Activated T-cell treated with anti-CD3 and anti-CD28 coated beads, Interleukin-2, amount 50 U/mL, for 48 hours (primary cell): ENCODE measurements around the gene TMEM52.

Experiments used
- DNase-seq, 2 experiments: peaks; one replicate each; pipeline ENCODE4 v3.0.0-alpha.2; 2020

TMEM52 gene

DNA sequence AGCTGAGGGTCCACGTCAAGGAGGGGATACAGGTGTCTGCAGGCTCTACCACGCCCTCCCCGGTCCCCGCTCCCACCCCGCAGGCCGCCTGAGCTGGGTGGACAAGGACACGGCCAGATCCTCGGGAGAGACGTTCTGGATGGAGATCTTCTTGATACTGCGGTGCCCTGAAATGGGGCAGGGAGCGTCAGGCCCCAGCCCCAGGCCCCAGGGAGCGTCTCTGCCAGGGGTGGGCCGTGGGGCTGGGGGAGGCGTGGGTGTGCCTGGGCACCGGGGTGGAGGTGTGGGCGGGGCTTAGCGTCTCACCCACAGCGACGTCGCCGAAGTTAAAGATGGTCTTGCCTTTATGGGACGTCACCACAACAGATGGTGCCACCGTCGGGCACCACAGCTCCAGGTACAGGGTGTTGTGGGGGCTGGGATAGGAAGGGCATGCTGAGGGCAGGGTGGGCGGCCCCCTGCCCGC is 7.3 kb upstream of the TMEM52 start:
- no peak for DNase-seq

DNA sequence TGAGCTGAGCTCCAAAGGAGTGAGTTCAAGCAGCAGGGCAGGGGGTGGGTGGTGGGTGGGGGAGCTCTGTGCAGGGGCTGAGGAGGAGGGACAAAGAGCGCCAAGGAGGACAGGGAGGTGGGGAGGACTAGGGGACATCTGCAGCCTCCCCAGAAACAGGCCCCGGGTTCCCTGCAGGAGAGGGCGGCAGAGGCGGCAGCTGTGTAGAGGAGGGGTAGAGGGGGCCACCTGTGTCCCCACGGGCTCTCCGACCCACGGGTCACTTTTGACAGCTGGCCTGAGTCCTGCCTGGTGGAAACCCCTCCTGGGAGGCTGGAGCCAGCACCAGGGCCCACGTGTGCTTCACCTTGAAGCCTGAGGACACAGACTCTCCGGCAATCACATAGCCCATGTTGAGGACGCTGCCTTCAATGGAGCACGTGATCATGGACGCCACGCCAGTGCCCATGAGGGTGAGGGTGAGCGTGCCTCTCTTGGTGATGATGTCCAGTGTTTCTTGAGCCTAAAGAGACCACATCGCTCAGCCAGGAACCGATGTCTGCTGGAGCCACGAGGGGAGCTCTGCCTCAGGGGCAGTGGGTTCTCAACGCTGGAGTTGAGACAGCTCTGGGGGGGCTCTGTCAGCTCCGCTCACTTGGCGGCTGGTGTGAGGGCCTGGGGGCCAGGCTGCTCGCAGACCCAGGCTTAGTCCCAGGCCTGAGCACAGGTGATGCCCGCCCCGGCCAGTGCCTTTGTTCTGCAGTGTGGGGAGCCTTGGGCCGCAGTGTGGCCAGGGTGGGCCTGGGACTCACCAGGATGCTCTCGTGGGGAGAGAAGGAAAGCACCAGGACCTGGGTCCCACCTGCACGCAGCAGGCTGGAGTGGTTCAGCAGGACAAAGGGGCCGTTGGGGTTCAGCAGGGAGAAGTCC is 6.6 kb upstream of the TMEM52 start:
- DNase-seq, result no peak

- no peak for DNase-seq
Observed at GRCh38 chr1:1924849-1925248, 5.8 kb upstream of the TMEM52 start.

DNA sequence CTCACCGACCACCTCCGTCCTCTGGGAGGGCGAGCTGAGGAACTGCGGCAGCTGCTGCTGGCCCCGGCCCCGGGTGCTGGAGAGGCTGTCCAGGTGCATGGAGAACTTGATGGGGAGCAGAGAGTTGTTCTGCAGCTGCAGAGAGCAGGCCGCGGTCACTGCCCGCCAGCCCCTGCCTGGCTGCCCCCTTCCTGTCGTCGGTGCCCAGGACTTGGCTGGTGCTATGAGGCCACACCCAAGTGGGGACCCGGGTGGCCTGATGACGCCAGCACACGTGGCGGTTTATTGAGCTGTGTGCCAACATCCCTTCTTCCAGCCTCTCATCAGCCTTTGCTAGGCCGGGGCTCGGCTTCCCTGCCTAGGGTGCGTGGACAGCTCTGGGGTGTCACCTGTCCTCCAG is 5.3 kb upstream of the TMEM52 start:
- no peak for DNase-seq

DNA sequence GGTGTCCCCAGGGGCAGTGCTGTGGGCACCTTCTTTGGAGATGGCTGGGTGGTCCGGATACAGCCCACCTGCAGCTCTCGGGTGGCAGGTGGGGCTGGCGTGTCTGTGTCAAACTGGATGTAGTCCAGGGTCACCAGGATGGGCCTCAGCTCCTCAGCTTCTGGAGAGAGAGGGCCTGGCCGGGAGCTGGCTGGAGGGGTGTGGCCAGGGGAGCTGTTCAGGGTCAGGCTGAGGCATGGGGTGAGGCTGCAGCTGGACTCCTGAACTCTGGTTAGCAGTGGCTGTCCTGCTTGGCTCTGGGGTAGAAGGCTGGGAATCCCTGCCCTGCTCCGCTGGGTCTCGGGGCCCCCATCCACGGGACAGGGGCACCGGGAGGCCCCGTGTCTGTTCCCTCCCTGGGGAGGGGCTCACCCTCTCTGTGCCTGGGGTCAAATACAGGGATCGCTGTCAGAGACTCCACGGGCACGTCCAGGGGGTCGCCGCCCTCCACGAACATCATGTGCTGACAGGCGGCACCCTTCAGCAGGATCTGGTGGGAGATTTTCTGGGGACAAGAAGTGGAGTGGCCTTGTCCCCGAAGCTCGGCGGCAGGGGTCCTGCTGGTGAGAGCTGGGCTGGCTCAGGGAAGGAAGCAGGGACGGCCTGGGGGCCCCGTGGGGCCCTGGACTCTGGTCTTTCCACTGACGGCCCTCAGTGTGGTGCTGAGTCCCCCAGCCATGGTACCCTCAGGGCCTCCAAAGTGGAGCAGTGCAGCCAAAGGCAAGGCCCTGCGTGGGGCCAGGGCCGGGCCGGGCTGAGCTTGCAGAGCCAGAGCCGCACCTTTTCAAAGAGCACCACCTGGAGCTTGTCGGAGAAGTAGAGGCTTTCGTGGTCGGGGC is 4.1 kb upstream of the TMEM52 start:
- DNase-seq, result no peak

DNA sequence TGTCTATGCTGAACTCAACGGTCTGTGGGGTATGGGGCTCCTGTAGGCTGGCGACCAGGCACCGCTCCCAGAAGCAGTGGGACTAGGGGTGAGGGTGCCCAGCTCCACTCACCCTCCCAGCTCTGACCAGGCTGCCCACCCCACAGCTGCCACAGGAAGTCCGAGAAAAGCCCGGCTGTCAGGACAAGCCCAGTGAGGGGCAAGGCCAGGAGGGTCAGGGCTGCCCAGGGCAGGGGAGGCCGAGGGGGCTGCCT is 3.5 kb upstream of the TMEM52 start:
- no peak for DNase-seq

- DNase-seq, result no peak
Observed at GRCh38 chr1:1921901-1922701, 3.0 kb upstream of the TMEM52 start.

DNA sequence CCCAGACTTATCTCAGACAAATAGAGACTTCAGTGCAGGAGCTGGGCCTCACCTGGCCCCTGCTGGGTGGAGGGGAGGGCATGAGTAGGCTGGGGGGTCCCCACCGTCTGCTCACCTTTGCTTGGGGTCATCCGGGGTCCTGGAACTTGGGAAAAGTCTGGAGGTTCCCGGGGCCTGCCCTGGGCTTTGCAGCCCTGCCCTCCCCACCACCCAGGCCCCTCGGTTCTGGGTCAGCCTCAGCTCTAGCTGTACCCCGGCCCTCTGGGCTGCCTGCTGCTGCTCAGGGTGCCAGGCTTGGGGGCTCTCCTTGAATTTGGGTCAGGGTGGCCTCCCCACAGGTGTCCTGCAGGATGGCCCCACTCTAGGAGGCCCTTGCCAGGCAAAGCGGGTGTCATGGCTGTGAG is 2.4 kb upstream of the TMEM52 start:
- DNase-seq, result no peak

- DNase-seq, result no peak
Observed at GRCh38 chr1:1920608-1921458, 1.8 kb upstream of the TMEM52 start.

DNA sequence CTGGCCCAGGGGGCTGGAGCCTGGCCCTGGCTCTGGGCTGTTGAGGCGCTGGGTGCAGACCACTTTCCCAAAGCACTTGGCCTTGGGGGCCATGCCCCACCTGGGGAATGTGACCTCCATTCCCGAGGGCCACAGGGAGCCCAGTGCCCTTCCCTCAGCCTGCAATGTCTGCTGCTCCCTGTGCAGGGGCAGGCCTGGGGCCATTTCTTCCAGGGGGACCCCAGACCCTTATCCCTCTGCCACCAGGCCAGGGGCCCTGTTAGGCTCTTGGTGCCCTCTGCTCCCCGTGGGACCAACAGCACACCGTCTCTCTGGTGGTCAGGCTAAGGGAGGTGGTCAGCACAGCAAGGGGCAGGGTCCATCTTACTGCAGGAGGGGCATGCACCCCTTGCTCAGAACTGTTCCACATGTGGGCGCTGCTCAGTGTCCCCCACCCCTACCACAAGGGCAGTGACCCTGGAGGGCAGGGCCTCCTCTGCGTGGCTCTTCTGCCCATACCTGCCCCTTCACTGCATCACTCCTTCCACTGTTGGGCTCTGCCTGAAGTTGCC is 1.1 kb upstream of the TMEM52 start:
- no peak for DNase-seq

DNA sequence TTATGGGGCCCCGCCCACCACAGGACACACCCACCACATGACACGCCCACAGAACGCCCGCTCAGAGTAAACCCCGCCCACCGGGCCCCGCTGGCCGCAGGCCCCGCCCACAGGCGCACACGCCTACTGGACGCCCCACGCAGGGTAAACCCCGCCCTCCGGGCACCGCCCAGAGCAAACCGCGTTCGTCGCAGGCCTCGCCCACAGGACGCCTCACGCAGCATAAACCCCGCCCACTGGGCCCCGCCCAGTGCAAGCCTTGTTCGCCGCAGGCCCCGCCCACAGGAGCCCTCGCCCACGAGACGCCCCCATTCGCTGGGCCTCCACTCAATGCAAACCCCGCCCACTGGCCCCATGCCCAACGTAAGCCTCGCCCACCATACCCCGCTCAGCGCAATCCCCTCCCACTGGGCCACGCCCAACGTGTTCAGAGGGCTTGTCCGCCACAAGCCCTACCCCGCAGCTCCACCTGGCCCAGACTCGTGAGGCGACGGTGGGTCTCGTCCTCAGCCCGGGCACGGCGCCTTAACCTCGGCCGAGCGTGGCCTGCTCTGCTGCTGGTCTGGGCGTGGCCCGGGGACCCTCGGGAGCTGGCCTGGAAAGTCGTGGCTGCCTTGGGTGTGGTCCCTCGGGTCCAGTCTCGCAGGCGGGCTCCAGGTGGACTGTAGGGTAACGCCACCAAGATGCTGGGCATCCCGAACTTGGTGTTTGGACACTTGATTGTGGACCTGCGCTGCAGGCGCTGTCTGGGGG is 401 bp upstream of the TMEM52 start:
- peak; percentile 100 for DNase-seq

- no peak for DNase-seq
Observed at GRCh38 chr1:1917995-1918900, 831 bp downstream of the TMEM52 start.

DNA sequence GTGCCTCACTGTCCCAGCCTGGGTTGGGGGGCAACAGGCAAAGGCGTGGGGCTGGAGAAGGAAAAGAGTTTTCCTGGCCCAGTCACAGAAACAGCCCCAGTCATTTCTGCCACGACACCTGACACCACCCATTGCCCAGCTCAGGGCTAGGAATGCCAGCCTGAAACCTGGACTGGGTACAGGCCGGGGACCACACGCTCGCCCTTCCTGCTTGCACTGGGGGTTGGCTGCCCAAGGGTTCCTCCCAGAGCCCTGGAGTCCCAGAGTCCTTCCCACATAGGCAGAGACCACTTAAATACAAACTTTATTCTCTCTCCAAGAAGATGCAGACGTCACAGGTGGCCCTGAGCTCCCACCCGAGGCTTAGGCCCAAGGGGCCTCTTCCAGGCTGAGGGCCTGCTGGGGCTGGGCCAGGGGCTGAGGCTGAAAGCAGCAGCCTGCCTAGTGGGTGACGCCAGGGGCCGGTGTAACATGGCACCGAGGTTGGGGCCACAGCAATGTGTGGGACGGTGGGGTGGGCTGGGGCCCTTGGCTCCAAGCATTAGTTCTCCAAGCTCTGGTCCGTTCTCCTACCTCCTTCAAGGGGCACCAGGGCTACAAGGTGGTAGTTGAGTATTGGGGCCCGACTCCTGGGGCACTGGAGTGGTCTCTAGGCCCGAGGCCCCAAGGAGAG is 1.6 kb downstream of the TMEM52 start:
- DNase-seq, result no peak

GRCh38 chr1:1916851-1917251 is 2.2 kb downstream of the TMEM52 start:
- no peak for DNase-seq

- no peak for DNase-seq
Observed at GRCh38 chr1:1915911-1916840, 2.9 kb downstream of the TMEM52 start.

GRCh38 chr1:1914971-1915692 is 3.9 kb downstream of the TMEM52 start, which contains the start of gene CALML6:
Gene CALML6 (plus strand): TSS chr1:1915260. CDS start chr1:1915281, 21 bp downstream.
- no peak for DNase-seq
